Duodenal mucosa (tissue), 2 donors: Measurements from ENCODE around the gene FXYD4.
"Not testable (repeated sequence)": the region's sequence is repeated elsewhere in the genome, so short reads cannot be mapped to it uniquely, and the experiment has no call there.

ENCODE experiments used
- H3K27ac ChIP-seq: one replicate; pipeline ENCODE4 v1.7.0; 2013; ENCODE audit warnings: low read depth, low read length
- H3K27me3 ChIP-seq, 2 donors: one replicate each; pipeline ENCODE4 v1.7.0; 2013; ENCODE audit warnings: low read length in 2 of 2, control low read depth in 1 of 2; ENCODE audit not compliant: insufficient read depth in 2 of 2, control insufficient read depth in 1 of 2
- H3K36me3 ChIP-seq, 2 donors: one replicate each; pipeline ENCODE4 v1.7.0; 2013; ENCODE audit warnings: low read length in 2 of 2, control low read depth in 1 of 2; ENCODE audit not compliant: insufficient read depth in 2 of 2, control insufficient read depth in 1 of 2
- H3K4me1 ChIP-seq, 2 donors: one replicate each; pipeline ENCODE4 v1.7.0; 2013; ENCODE audit warnings: low read length in 2 of 2, control low read depth in 1 of 2; ENCODE audit not compliant: insufficient read depth in 2 of 2, control insufficient read depth in 1 of 2
- H3K4me3 ChIP-seq, 2 donors: one replicate each; pipeline ENCODE4 v1.7.0; 2013; ENCODE audit warnings: low read length in 2 of 2, low read depth in 1 of 2
- H3K9ac ChIP-seq, 2 donors: one replicate each; pipeline ENCODE4 v1.7.0; 2013; ENCODE audit warnings: low read length in 2 of 2, low read depth in 1 of 2
- H3K9me3 ChIP-seq, 2 donors: one replicate each; pipeline ENCODE4 v1.7.0; 2013; ENCODE audit warnings: low read length in 2 of 2, control low read depth in 1 of 2; ENCODE audit not compliant: control insufficient read depth in 1 of 2

The FXYD4 gene

GRCh38 chr10:43421519-43421918 is 50.1 kb downstream of the FXYD4 start:
- Histone ChIP-seq H3K4me1 (peaks cover 12 to 20% of the 10 kb centered on the region in 2 donors), H3K9ac (peak overlapping the region; percentile 79 to 87), H3K27ac (peak overlapping the region; percentile 96), H3K36me3 (no peaks in the 10 kb centered on the region), H3K27me3 (no peaks in the 10 kb centered on the region), H3K4me3 (peak overlapping the region; percentile 25 to 81), H3K9me3 (no peaks in the 10 kb centered on the region)

GRCh38 chr10:43421944-43422343 is 50.5 kb downstream of the FXYD4 start:
- H3K4me1 ChIP-seq: peaks cover 12 to 20% of the 10 kb centered on the region in 2 donors
- not testable (repeated sequence) for H3K9me3 ChIP-seq, H3K27me3 ChIP-seq, H3K36me3 ChIP-seq, H3K4me3 ChIP-seq
- H3K27ac ChIP-seq: peak overlapping the region; percentile 96
- peak overlapping the region; percentile 79 to 87 for H3K9ac ChIP-seq

GRCh38 chr10:43424416-43424815 is 53.0 kb downstream of the FXYD4 start:
- H3K9ac ChIP-seq: no peak overlapping the region
- H3K9me3 ChIP-seq: no peaks in the 10 kb centered on the region
- H3K27me3 ChIP-seq: no peaks in the 10 kb centered on the region
- H3K27ac ChIP-seq: no peak overlapping the region
- peaks cover 12 to 14% of the 10 kb centered on the region in 2 donors for H3K4me1 ChIP-seq
- no peak overlapping the region for H3K4me3 ChIP-seq
- H3K36me3 ChIP-seq: no peaks in the 10 kb centered on the region
